SKM-1 treated with dmso at 0.1 percent for 144 hours (cell line): ENCODE measurements around the gene ACADSB.

Experiments
- DNase-seq: peaks from one replicate; lab custom pipeline; 2025; ENCODE audit not compliant: unreplicated experiment; lab: John Stamatoyannopoulos, UW

The ACADSB gene

GRCh38 chr10:123008355-123009104 lies at the start of gene ACADSB, which contains the start of gene IKZF5:
TSS of gene ACADSB (plus strand) at chr10:123009006. CDS start at chr10:123009030, 24 bp downstream.
TSS of gene IKZF5 (minus strand) at chr10:123008795. CDS start at chr10:122998625, 10,170 bp downstream.
- peak; percentile 94 for DNase-seq

GRCh38 chr10:122962405-122962804 lies 46.4 kb upstream of the ACADSB start:
- no peak for DNase-seq

GRCh38 chr10:122966879-122967278 lies 41.9 kb upstream of the ACADSB start:
- no peak for DNase-seq

GRCh38 chr10:122968698-122969097 lies 40.1 kb upstream of the ACADSB start:
- no peak for DNase-seq

DNA sequence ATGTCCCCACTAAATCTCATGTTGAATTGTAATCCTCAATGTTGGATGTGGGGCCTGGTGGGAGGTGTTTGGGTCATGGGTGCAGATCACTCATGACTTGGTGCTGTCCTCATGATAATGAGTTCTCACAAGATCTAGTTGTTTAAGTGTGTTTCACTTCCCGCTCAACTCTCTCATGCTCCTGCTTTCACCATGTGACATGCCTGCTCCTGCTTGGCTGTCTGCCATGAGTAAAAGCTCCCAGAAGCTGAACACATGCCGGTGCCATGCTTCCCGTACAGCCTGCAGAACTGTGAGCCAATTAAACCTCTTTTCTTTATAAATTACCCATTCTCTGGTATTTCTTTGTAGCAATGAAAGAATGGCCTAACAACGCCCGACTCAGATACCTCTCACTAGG lies 34.8 kb upstream of the ACADSB start:
- no peak for DNase-seq

DNA sequence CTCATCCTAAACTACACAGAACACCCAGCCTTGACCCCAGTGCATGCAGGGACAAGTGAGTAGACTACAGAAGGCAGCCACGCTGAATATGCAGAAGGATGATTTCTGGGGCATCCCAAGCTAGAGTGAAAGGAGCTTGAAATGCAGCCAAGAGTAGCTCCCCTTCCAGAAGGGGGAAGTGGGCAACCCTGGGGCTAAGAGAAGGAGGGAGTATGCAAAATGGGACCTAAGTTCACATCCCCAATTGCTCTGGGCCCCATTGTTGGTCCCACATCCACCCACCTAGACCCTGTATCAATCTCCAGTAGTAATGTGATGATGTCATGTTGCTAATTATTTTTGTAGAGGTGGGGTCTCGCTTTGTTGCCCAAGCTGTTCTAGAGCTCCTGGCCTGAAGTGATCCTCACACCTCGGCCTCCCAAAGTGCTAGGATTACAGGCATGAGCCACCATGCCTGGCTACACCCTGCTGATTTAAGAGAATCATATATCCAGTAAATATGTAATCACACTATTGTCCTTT lies 34.2 kb upstream of the ACADSB start:
- no peak for DNase-seq

DNA sequence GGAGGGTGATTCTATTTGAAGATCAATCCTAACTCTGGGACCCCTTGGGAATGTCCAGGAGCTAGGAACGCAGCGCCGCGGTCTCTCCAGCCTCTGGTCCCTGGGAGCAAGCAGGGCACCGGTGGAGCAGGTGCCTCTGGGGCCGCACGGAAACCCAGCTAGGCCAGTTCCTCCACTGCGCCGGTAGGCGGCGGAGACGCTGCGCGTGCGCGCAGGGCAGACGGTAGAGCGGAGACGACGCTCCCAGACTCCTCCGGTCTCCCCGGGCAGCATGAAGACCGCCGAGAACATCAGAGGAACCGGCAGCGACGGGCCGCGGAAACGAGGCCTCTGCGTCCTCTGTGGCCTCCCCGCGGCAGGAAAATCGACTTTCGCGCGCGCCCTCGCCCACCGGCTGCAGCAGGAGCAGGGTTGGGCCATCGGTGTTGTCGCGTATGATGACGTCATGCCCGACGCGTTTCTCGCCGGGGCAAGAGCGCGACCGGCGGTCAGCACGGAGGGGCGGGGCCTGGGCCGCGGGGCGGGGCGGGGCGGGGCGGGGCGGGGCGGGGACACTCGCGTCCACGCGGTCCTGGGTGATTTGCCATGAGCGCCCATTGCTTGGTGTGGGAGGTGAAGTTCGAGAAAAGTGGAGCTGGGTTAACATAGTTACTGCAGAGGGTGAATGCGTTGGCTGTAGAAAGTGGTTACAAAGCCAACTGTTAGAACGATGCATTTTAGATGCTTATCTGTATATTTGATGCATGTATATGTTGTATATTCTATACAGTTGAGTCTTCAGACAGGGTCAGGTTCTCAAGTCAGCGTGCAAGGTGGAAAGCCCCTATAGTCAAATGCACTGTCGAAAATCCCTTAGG lies 28.4 kb upstream of the ACADSB start, which contains the start of gene PSTK:
PSTK (plus strand) TSS at position 193 of the 857 bp plus-strand sequence; CDS start at position 272, 79 bp downstream.
- peak; percentile 83 for DNase-seq

DNA sequence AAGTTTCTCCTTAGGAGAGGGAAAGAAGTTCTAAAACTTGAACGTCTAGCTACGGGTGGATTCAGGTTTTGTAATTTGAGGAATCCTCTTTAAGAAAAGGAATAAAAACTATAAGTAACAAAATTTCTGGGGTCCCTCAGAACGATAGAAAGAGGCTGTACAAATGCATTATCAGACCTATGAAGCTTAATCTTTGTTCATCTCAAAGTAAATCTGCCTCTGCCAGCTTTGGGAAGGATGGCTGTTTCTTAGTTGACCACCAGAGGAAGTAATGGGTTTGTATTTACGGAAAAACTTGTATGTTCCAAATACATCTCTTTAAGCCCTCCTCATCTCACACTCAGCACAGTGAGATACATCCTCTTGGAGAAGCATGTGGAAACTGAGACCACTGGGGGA lies 27.7 kb upstream of the ACADSB start:
- peak; percentile 59 for DNase-seq

DNA sequence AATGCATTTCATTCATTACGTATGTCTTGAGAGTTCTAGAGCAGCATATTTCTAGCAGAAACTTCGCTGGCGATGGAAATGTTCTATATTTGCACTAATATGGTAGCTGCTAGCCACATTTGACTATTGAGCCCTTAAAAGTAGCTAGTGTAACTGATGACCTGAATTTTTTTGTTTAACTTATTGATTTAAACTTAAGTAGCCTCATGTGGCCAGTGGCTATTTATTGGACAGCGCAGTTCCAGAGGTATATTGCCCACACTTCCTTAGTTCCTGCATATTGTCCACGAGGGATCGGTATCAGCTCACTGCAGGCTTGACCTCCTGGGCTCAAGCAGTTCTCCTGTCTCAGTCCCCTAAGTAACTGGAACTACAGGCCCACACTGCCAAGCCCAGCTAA lies 24.9 kb upstream of the ACADSB start:
- no peak for DNase-seq

DNA sequence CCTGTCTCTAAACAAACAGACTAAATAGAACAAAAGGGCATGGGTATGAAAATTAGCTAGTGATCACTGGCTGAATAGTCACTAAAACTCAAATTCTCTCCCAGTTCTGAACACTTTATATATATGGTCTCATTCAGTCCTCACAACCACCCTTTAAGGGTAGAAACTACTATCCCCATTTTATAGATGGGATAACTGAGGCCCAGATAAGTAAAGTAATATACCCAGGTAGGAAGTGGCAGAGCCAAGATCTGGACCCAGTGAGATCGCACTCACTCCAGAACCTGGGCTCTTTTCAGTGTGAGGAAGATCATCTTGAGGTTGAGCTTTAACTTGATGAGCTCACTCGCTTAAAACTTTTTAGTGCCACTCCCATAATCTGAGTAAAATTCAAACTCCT lies 24.1 kb upstream of the ACADSB start:
- no peak for DNase-seq

DNA sequence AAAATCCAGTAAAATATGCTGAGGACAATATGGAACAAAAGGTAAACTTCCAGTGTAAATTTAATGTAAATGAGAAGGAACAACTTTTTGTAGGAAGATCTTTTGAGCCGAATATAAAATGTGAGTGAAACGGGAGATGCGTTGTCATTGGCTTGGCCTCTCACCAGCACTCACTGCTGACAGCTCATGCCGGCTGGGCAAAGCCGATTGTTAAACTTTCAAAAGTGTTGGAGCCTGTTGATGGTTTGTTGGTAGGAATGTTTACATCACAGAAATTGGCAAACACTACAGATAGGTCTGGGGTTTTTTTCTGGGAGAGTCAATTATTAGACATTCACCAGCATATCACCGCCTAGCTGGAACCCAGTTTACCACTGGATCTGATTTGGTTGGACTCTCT lies 22.5 kb upstream of the ACADSB start:
- no peak for DNase-seq

DNA sequence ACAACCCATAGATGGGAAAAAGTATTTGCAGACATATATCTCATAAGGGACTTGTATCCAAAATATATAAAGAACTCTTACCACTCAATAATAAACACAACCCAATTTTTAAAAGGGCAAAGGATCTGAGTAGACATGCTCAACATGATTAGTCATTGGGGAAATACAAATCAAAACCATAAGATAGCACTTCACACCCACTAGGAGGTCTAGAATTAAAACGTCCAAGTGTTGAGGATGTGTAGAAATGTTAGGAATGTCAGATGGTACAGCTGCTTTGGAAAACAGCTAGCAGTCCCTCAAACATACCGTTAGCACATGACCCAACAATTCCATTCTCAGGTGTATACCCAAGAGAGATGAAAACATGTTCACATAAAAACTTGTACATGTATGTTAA lies 20.3 kb upstream of the ACADSB start:
- no peak for DNase-seq

DNA sequence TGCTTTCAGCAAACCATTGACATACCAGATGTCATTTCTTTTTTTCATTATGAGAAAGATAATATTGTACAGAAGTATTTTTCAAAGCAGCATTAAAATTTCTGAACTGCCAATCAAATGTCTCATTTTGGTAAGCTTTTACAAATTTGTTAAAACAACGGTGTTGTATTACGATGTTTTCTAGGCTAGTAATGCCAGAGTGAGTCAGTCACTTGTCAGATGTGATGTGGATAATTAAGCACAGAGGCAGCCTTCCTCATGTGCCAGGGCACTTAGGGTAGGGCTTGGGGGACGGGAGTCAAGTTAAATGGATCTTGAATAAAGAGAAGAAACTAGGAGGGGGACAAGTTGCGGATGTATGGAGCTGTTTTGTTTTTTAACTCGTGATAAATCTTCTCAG lies 18.5 kb upstream of the ACADSB start:
- DNase-seq, result no peak

GRCh38 chr10:122992031-122992585 lies 16.7 kb upstream of the ACADSB start:
- DNase-seq, result no peak

DNA sequence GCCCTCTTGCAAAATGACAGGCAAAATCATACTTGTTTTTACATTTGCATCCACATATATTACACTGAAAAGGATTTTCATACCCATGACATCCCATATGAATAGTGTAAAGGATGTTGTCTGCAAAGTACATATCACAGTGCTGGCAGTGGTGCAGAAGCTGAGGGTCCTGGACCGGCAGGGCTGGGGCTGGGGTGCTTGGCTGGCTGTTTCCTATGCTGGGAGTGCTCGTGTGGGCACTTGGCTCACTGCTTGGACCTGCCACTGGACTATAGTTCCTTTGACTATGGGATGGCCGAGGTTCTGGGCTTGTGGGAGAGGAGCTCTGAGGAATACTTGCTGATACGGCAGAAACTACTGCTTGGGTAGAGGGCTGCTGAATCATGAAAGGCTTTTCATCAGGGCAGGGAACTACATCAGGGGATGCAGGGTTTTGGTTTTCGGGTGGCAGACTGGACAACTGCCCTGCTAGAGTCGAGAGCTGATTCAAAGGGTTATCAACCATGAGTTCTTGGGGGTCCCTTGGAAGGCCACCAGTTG lies 14.9 kb upstream of the ACADSB start:
- no peak for DNase-seq

DNA sequence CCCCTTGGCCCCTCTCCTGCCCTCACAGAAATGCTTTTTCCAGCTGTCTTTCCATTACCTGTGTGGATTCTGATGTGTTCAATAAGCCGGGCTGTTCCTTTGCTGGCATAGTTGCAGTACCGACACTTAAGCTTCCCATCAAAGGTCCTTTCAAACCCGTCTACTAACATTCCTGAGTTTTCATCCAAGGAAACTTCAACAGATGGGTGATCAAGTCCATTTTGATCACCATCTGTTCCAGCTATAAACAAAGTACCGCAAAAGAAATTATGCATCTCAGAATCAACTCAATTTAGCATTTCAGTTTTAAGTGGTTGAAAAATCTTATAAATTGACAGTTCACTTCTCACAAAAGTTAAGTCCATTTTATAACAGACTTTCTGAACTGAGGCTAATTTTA lies 12.9 kb upstream of the ACADSB start:
- DNase-seq, result no peak

- no peak for DNase-seq
Observed at GRCh38 chr10:122997864-122998263, 10.9 kb upstream of the ACADSB start.

DNA sequence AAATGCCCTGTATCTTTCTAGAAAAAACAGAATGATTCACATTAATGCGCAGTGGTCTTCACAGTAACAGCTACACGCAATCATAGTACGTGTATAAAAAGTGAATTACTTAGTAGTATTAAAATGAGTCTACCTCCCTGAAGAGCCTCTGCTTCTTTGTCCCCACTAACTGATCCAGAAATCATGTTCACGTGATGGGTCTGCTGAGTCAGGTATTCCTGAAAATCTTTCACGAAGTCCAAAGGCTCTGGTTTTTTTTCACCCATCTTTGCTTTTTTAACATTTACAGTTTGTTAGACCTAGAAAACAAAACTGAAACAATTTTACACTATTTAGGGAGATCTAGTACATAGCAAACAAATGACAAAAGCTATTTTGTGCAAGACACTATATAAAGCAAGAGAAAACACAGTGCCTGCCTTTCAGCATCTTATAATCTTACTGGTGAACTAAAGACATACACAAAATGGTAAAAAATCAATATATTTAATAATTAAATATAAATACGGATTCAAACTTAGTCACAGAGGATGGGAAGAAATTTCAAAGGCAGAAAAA lies 10.4 kb upstream of the ACADSB start:
- DNase-seq, result no peak

GRCh38 chr10:122998934-122999333 lies 9.9 kb upstream of the ACADSB start:
- DNase-seq, result no peak

- DNase-seq, result no peak
Observed at GRCh38 chr10:122999347-122999746, 9.5 kb upstream of the ACADSB start.

- no peak for DNase-seq
Observed at GRCh38 chr10:123000155-123000554, 8.7 kb upstream of the ACADSB start.
